ENCODE data around the gene SLC33A1.

DNA sequence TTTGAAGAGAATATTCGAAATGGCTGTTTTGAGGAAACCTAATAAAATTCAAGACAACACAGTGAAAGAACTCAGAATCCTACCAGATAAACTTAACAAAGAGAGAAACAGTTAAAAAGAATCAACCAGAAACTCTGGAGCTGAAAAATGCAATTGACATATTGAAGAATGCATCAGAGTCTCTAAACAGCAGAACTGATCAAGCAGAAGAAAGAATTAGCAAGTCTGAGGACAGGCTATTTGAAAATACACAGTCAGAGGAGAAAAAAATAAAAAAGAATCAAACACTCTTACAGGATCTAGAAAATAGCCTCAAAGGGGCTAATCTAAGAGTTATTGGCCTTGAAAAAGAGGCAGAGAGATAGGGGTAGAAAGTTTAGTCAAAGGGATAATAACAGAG, 61.7 kb downstream of the SLC33A1 start:
- TF ChIP-seq POLR2A (IDR thresholded peaks at IDR 0.05; ENCODE audit: control extremely low read depth in 1 of 2, low read depth in 2 of 2, low read length in 2 of 2) = no peak
- TF ChIP-seq, protein P1, sequence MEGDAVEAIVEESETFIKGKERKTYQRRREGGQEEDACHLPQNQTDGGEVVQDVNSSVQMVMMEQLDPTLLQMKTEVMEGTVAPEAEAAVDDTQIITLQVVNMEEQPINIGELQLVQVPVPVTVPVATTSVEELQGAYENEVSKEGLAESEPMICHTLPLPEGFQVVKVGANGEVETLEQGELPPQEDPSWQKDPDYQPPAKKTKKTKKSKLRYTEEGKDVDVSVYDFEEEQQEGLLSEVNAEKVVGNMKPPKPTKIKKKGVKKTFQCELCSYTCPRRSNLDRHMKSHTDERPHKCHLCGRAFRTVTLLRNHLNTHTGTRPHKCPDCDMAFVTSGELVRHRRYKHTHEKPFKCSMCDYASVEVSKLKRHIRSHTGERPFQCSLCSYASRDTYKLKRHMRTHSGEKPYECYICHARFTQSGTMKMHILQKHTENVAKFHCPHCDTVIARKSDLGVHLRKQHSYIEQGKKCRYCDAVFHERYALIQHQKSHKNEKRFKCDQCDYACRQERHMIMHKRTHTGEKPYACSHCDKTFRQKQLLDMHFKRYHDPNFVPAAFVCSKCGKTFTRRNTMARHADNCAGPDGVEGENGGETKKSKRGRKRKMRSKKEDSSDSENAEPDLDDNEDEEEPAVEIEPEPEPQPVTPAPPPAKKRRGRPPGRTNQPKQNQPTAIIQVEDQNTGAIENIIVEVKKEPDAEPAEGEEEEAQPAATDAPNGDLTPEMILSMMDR (IDR thresholded peaks at IDR 0.05; ENCODE audit: control extremely low read depth in 1 of 3, insufficient read depth in 1 of 3, low read depth in 1 of 3, low read length in 3 of 3) = no peak
- no peak for TF ChIP-seq POLR2AphosphoS5 (IDR thresholded peaks at IDR 0.05; ENCODE audit: low read depth, low read length)
- no peak for TF ChIP-seq EGR1 (IDR thresholded peaks at IDR 0.05; ENCODE audit: borderline replicate concordance, low read depth, low read length)
- TF ChIP-seq, protein P2, sequence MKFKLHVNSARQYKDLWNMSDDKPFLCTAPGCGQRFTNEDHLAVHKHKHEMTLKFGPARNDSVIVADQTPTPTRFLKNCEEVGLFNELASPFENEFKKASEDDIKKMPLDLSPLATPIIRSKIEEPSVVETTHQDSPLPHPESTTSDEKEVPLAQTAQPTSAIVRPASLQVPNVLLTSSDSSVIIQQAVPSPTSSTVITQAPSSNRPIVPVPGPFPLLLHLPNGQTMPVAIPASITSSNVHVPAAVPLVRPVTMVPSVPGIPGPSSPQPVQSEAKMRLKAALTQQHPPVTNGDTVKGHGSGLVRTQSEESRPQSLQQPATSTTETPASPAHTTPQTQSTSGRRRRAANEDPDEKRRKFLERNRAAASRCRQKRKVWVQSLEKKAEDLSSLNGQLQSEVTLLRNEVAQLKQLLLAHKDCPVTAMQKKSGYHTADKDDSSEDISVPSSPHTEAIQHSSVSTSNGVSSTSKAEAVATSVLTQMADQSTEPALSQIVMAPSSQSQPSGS (IDR thresholded peaks at IDR 0.05; ENCODE audit: low read length) = no peak
- TF ChIP-seq YY1 (IDR thresholded peaks at IDR 0.05; ENCODE audit: low read depth, low read length) = no peak
- TF ChIP-seq SIN3A (conservative IDR thresholded peaks at IDR 0.05 in 1 of 2, IDR thresholded peaks at IDR 0.05 in 1 of 2; ENCODE audit: low read depth in 1 of 2, low read length in 2 of 2) = no peak
- no peak for TF ChIP-seq TBP (IDR thresholded peaks at IDR 0.05; ENCODE audit: low read depth, low read length)
- TF ChIP-seq TAF1 (IDR thresholded peaks at IDR 0.05; ENCODE audit: low read depth, low read length) = no peak
